ENCODE measurements around the gene CCDC148. TPM values are rescaled to one million over a fixed set of nuclear protein-coding genes. Genes with fewer than 3 reads are reported as not detected.
"Not testable (repeated sequence)": the region's sequence is repeated elsewhere in the genome, so short reads cannot be mapped to it uniquely, and the experiment has no call there.

Gene CCDC148
- total and polyA plus RNA-seq, 4 donors = 0.02 to 0.42 (median 0.31) TPM

DNA sequence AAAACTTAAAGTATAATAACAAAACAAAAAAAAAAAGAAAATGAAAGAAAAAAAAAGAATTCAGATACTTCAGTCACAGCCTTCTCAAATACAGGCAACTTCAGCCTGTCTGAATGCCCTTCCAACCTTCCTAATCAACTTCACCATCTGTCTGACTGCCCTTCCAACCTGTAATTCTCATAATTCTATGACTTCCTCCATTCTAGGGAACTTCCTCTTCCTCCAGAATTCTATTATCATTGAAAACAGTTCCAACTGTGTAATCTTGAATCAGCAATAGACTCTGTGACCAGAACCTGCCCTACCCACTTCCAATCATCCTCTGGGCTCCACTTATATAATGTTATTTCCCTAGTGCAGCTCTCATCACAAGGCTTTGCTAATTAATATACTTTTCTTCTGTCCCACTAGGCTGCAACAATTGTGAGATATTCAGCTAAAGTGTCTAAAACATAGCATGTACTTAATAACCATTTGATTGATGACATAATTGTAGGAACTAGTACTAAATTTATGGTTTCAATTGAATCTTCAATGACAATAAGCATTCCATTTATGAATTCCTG is 227.5 kb downstream of the CCDC148 start:
- no peaks in the 10 kb centered on the region for H3K9me3 ChIP-seq (ENCODE audit: control insufficient read depth in 4 of 4, low read length in 3 of 4)
- H3K4me3 ChIP-seq (ENCODE audit: low read depth in 1 of 3, low read length in 3 of 3) = no peak overlapping the region
- no peaks in the 10 kb centered on the region for H3K4me1 ChIP-seq (ENCODE audit: control insufficient read depth in 4 of 4, insufficient read depth in 4 of 4, low read length in 3 of 4)
- H3K9ac ChIP-seq (ENCODE audit: low read depth in 1 of 2, low read length in 2 of 2) = no peak overlapping the region
- H3K36me3 ChIP-seq (ENCODE audit: control insufficient read depth in 4 of 4, insufficient read depth in 3 of 4, low read depth in 1 of 4, low read length in 3 of 4) = no peaks in the 10 kb centered on the region
- TF ChIP-seq HNF4A (conservative IDR thresholded peaks at IDR 0.05) (no peak), JUND (IDR thresholded peaks at IDR 0.05) (no peak), SP1 (IDR thresholded peaks at IDR 0.05) (no peak), FOXA2 (IDR thresholded peaks at IDR 0.05) (no peak), EGR1 (IDR thresholded peaks at IDR 0.05; ENCODE audit: low read depth in 2 of 2) (no peak), ATF3 (IDR thresholded peaks at IDR 0.05) (no peak), NR2F2 (IDR thresholded peaks at IDR 0.05) (no peak), YY1 (IDR thresholded peaks at IDR 0.05) (no peak), HNF4G (IDR thresholded peaks at IDR 0.05) (no peak), TAF1 (conservative IDR thresholded peaks at IDR 0.05) (no peak), FOXA1 (IDR thresholded peaks at IDR 0.05) (no peak), RAD21 (IDR thresholded peaks at IDR 0.05) (no peak), ZBTB33 (IDR thresholded peaks at IDR 0.05) (no peak), RXRA (IDR thresholded peaks at IDR 0.05) (no peak), GABPA (IDR thresholded peaks at IDR 0.05 in 1 of 2, conservative IDR thresholded peaks at IDR 0.05 in 1 of 2) (no peak)
- TF ChIP-seq, protein P1, sequence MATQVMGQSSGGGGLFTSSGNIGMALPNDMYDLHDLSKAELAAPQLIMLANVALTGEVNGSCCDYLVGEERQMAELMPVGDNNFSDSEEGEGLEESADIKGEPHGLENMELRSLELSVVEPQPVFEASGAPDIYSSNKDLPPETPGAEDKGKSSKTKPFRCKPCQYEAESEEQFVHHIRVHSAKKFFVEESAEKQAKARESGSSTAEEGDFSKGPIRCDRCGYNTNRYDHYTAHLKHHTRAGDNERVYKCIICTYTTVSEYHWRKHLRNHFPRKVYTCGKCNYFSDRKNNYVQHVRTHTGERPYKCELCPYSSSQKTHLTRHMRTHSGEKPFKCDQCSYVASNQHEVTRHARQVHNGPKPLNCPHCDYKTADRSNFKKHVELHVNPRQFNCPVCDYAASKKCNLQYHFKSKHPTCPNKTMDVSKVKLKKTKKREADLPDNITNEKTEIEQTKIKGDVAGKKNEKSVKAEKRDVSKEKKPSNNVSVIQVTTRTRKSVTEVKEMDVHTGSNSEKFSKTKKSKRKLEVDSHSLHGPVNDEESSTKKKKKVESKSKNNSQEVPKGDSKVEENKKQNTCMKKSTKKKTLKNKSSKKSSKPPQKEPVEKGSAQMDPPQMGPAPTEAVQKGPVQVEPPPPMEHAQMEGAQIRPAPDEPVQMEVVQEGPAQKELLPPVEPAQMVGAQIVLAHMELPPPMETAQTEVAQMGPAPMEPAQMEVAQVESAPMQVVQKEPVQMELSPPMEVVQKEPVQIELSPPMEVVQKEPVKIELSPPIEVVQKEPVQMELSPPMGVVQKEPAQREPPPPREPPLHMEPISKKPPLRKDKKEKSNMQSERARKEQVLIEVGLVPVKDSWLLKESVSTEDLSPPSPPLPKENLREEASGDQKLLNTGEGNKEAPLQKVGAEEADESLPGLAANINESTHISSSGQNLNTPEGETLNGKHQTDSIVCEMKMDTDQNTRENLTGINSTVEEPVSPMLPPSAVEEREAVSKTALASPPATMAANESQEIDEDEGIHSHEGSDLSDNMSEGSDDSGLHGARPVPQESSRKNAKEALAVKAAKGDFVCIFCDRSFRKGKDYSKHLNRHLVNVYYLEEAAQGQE (IDR thresholded peaks at IDR 0.05) = no peak
- TF ChIP-seq, protein P2, sequence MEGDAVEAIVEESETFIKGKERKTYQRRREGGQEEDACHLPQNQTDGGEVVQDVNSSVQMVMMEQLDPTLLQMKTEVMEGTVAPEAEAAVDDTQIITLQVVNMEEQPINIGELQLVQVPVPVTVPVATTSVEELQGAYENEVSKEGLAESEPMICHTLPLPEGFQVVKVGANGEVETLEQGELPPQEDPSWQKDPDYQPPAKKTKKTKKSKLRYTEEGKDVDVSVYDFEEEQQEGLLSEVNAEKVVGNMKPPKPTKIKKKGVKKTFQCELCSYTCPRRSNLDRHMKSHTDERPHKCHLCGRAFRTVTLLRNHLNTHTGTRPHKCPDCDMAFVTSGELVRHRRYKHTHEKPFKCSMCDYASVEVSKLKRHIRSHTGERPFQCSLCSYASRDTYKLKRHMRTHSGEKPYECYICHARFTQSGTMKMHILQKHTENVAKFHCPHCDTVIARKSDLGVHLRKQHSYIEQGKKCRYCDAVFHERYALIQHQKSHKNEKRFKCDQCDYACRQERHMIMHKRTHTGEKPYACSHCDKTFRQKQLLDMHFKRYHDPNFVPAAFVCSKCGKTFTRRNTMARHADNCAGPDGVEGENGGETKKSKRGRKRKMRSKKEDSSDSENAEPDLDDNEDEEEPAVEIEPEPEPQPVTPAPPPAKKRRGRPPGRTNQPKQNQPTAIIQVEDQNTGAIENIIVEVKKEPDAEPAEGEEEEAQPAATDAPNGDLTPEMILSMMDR (IDR thresholded peaks at IDR 0.05; ENCODE audit: low read depth, low read length, missing input control) = no peak
- TF ChIP-seq, protein P3, sequence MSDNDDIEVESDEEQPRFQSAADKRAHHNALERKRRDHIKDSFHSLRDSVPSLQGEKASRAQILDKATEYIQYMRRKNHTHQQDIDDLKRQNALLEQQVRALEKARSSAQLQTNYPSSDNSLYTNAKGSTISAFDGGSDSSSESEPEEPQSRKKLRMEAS (IDR thresholded peaks at IDR 0.05) = no peak
- no peak overlapping the region for H3K27ac ChIP-seq (ENCODE audit: low read depth in 1 of 2, low read length in 2 of 2)
- H3K27me3 ChIP-seq (ENCODE audit: control insufficient read depth in 4 of 4, insufficient read depth in 4 of 4, low read length in 3 of 4) = no peaks in the 10 kb centered on the region
- DNase-seq (ENCODE audit: low spot score) = no peak

DNA sequence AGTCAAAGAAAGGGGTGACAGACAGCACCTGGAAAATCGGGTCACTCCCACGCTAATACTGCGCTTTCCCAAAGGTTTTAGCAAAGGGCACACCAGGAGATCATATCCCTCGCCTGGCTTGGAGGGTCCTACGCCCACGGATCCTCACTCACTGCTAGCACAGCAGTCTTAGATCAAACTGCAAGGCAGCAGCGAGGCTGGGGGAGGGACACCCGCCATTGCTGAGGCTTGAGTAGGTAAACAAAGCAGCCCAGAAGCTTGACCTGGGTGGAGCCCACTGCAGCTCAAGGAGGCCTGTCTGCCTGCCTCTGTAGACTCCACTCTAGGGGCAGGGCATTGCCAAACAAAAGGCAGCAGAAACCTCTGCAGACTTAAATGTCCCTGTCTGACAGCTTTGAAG is 233.5 kb downstream of the CCDC148 start:
- H3K4me1 ChIP-seq (ENCODE audit: control insufficient read depth in 4 of 4, insufficient read depth in 4 of 4, low read length in 3 of 4); H3K9ac ChIP-seq (ENCODE audit: low read depth in 1 of 2, low read length in 2 of 2); H3K27ac ChIP-seq (ENCODE audit: low read depth in 1 of 2, low read length in 2 of 2); H3K36me3 ChIP-seq (ENCODE audit: control insufficient read depth in 4 of 4, insufficient read depth in 3 of 4, low read depth in 1 of 4, low read length in 3 of 4); H3K9me3 ChIP-seq (ENCODE audit: control insufficient read depth in 4 of 4, low read length in 3 of 4); H3K4me3 ChIP-seq (ENCODE audit: low read depth in 1 of 3, low read length in 3 of 3); H3K27me3 ChIP-seq (ENCODE audit: control insufficient read depth in 4 of 4, insufficient read depth in 4 of 4, low read length in 3 of 4); DNase-seq (ENCODE audit: low spot score): not testable (repeated sequence)
- WGBS = 94% methylated on average over 8 of the region's 8 CpGs
